Adrenal gland (tissue), 5 donors: Measurements from ENCODE around the gene TBXA2R.

Experiments used
- POLR2A ChIP-seq, 2 donors: fragments of 450-650 bp; IDR thresholded peaks; one replicate each; pipeline ENCODE4 v1.6.1; 2017; ENCODE audit warnings: antibody characterized with exemption in 2 of 2, mild to moderate bottlenecking in 2 of 2, moderate library complexity in 1 of 2
- TF ChIP-seq, protein P1 (sequence below), 6 experiments: fragments of 450-650 bp in 4 of 6; fragments of 200-600 bp in 2 of 6; sonication (generic) in 1 of 6; IDR thresholded peaks; 1 replicate in 5 of 6; 2 replicates in 1 of 6; pipeline versions ENCODE4 v1.5.1 to v1.8.0; 2016 to 2021; ENCODE audit warnings: antibody characterized with exemption in 6 of 6, mild to moderate bottlenecking in 2 of 6, moderate library complexity in 1 of 6
- donor health status: DM: no; HTN: no; CAD: no.

DNA sequence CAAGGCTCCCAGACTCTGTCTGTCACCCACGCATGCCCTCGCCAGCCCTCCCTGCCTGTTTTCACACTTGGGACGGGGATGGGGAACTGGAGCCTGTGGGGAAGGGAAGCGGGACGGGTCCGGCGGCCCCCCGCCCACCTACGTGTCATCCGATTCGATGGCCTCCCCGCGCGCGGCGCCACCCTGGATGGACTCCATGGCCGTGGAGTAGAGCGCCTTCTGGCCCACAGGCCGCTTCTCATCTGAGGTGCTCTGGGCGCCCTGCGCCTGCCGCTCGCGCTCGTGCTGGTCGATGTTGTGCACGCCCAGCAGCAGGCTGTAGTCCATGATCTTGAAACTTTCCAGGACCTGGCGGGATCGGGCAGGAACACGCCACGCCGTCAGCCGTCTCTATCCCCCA is 45.0 kb upstream of the TBXA2R start:
- TF ChIP-seq, protein P1, sequence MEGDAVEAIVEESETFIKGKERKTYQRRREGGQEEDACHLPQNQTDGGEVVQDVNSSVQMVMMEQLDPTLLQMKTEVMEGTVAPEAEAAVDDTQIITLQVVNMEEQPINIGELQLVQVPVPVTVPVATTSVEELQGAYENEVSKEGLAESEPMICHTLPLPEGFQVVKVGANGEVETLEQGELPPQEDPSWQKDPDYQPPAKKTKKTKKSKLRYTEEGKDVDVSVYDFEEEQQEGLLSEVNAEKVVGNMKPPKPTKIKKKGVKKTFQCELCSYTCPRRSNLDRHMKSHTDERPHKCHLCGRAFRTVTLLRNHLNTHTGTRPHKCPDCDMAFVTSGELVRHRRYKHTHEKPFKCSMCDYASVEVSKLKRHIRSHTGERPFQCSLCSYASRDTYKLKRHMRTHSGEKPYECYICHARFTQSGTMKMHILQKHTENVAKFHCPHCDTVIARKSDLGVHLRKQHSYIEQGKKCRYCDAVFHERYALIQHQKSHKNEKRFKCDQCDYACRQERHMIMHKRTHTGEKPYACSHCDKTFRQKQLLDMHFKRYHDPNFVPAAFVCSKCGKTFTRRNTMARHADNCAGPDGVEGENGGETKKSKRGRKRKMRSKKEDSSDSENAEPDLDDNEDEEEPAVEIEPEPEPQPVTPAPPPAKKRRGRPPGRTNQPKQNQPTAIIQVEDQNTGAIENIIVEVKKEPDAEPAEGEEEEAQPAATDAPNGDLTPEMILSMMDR (IDR thresholded peaks at IDR 0.05), result no peak
- no peak for TF ChIP-seq POLR2A (IDR thresholded peaks at IDR 0.05)
